ENCODE data around the gene MRPL10. TPM values are rescaled to one million over a fixed set of nuclear protein-coding genes. Genes with fewer than 3 reads are reported as not detected.

The MRPL10 gene
- total and polyA plus RNA-seq, 2 of the 8 experiments (the other 6 are each of a cell fraction or from before 2014, with no cell fraction given): 85.3 to 214 TPM

DNA sequence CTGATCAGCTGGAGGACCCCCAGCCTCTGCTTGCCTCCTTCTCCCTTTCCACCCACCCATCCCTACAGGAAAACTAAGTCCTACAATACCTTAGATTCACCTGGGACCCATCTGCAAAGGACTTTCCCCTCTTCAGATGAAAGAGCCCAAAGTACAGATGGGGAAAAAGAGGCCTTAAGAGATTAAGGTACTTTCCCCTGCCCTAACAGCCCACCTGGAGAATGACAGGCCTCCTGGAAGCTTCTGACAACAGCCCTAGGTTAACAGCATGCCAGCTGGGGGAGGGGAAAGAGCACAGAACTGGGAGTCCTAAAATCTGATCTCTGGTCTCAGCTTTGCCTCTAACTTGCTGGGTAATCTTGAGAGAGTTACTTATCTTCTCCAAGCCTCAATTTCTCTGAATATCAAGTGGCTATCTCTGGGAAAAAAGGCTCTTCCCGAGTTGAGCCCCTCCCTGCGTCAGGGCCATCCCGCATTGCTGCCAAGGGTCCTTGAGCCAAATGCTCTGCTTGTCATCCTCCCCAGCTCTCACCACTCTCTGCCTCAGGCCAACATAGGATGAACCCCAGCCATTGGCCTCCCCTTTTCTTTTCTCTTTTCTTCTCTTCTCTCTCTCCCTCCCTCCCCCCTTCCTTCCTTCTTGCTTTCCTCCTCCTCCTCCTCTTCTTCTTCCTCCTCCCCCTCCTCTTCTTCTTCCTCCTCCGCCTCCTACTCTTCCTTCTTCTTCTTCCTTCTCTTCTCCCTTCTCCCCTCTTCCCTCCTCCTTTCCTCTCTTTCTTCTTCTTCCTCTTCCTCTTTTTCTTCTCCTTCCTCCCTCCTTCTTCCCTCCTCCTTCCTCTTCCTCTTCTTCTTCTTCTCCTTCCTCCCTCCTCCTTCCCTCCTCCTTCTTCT lies 42.1 kb upstream of the MRPL10 start:
- Histone ChIP-seq H3K4me1 (replicated peaks in 1 of 4; ENCODE audit: control insufficient read depth in 3 of 4, insufficient read depth in 4 of 4, low read length in 3 of 4) (peaks cover 21 to 46% (median 30%) of the 10 kb centered on the region in 4 experiments), H3K9me3 (ENCODE audit: insufficient read depth in 2 of 2, low read depth in 1 of 2, low read length in 1 of 2) (no peaks in the 10 kb centered on the region), H3K27me3 (replicated peaks in 1 of 4; ENCODE audit: control insufficient read depth in 3 of 4, extremely low read depth in 1 of 4, insufficient read depth in 3 of 4, low read length in 3 of 4) (peaks cover 3 to 25% (median 17%) of the 10 kb centered on the region in 4 experiments; a peak in 5 of 7 replicates), H3K18ac (ENCODE audit: extremely low read depth, low read length) (peak overlapping the region; percentile 48), H2BK20ac (ENCODE audit: low read length) (peak overlapping the region; percentile 90; the same call in 1 of the 2 replicates), H3K36me3 (ENCODE audit: control insufficient read depth in 2 of 4, insufficient read depth in 4 of 4, low read length in 3 of 4) (no peaks in the 10 kb centered on the region), H2AFZ (ENCODE audit: low read length) (no peak overlapping the region), H3K27ac (ENCODE audit: low read depth, low read length) (no peak overlapping the region), H2AK5ac (ENCODE audit: low read depth, low read length) (0 out of 2 replicates have a peak overlapping the region, but pooled peaks have one; percentile 80), H3K23me2 (ENCODE audit: low read depth, low read length) (peaks cover 4% of the 10 kb centered on the region; the same call in 1 of the 2 replicates), H3K9ac (replicated peaks in 1 of 4; ENCODE audit: extremely low read depth in 1 of 4, low read depth in 3 of 4, low read length in 3 of 4) (no peak overlapping the region), H3K4me2 (ENCODE audit: insufficient read depth in 1 of 2, low read depth in 2 of 2, low read length in 2 of 2) (peak overlapping the region; percentile 88 to 90), H4K20me1 (replicated peaks in 1 of 2; ENCODE audit: control insufficient read depth in 1 of 2, insufficient read depth in 2 of 2, low read length in 2 of 2) (no peaks in the 10 kb centered on the region), H3K79me1 (ENCODE audit: low read depth, low read length) (no peaks in the 10 kb centered on the region), H3K4me3 (ENCODE audit: extremely low read depth in 1 of 4, insufficient read depth in 2 of 4, low read depth in 3 of 4, low read length in 4 of 4) (peak overlapping the region in 2 of 4 experiments; percentile 53 to 57; a peak in 5 of 8 replicates), H3K14ac (ENCODE audit: insufficient read length) (no peak overlapping the region), H2BK12ac (ENCODE audit: low read depth, low read length) (peak overlapping the region; percentile 60; the same call in 1 of the 2 replicates), H2BK5ac (ENCODE audit: low read depth, low read length) (peak overlapping the region; percentile 21; the same call in 1 of the 2 replicates), H4K8ac (ENCODE audit: extremely low read depth, insufficient read depth, low read length) (no peak overlapping the region), H3K56ac (replicated peaks; ENCODE audit: insufficient read length, low read depth, low read length) (no peak overlapping the region), H3K23ac (ENCODE audit: insufficient read length) (no peak overlapping the region), H4K5ac (ENCODE audit: insufficient read length, low read depth, low read length) (no peak overlapping the region), H3K4ac (replicated peaks; ENCODE audit: insufficient read length, low read depth, low read length) (peak overlapping the region; percentile 22), H2BK15ac (ENCODE audit: low read length) (no peak overlapping the region), H2BK120ac (replicated peaks; ENCODE audit: low read depth, low read length) (no peak overlapping the region), H3K79me2 (ENCODE audit: control insufficient read depth in 1 of 2, insufficient read depth in 2 of 2, low read length in 2 of 2) (no peaks in the 10 kb centered on the region), H4K91ac (replicated peaks; ENCODE audit: insufficient read length, low read length) (no peak overlapping the region)
- CTCF ChIA-PET (ENCODE audit: partially characterized antibody): interaction anchor here (1.3 to 10.7 kb wide), 6 partner anchors 10 to 24 kb away, joined by 3 to 257 read pairs (median 6); partner anchors contain the start of genes SCRN2 and SP6
- POLR2A ChIA-PET (ENCODE audit: partially characterized antibody): interaction anchor here (1.5 to 3.6 kb wide), 7 partner anchors 9 to 29 kb away, joined by 5 to 17 read pairs (median 7); partner anchors contain the start of gene SP2
- FAIRE-seq (no peak), DNase-seq (ENCODE audit: low read depth in 1 of 2, low spot score in 2 of 2) (peak in 1 of 2 experiments; percentile 54)
- WGBS, 2 experiments (ENCODE audit: extremely low coverage in 1 of 2, insufficient coverage in 1 of 2, insufficient read length in 1 of 2, insufficient replicate concordance in 2 of 2, low coverage in 1 of 2, low lambda C conversion rate in 2 of 2, missing lambda C conversion rate in 1 of 2): 43% methylated on average over 4 of the region's 4 CpGs; no CpG with 5 or more reads in 1 of the 2 experiments
- peak in 1 of 2 experiments; percentile 88; a peak in 2 of 4 replicates for TF ChIP-seq SIN3A (conservative IDR thresholded peaks at IDR 0.05 in 1 of 2, IDR thresholded peaks at IDR 0.05 in 1 of 2; ENCODE audit: low read depth in 1 of 2, low read length in 2 of 2)
- TF ChIP-seq CBX8 (IDR thresholded peaks at IDR 0.05; ENCODE audit: borderline replicate concordance, low read depth, low read length): no peak
- TF ChIP-seq KDM1A (IDR thresholded peaks at IDR 0.05; ENCODE audit: borderline replicate concordance, low read length): peak; percentile 89
- 0 out of 4 replicates have a peak, but pooled peaks of 1 of the 2 experiments have one; percentile 41 for TF ChIP-seq HDAC2 (IDR thresholded peaks at IDR 0.05; ENCODE audit: borderline replicate concordance in 1 of 2, low read depth in 2 of 2, low read length in 2 of 2)
- no peak for TF ChIP-seq RAD21 (IDR thresholded peaks at IDR 0.05 in 1 of 2, conservative IDR thresholded peaks at IDR 0.05 in 1 of 2; ENCODE audit: low read depth in 2 of 2, low read length in 2 of 2)
- no peak for TF ChIP-seq RNF2 (IDR thresholded peaks at IDR 0.05; ENCODE audit: borderline replicate concordance, low read depth, low read length, missing control alignments, poor library complexity, severe bottlenecking)
- TF ChIP-seq JUND (IDR thresholded peaks at IDR 0.05; ENCODE audit: low read length): no peak

All from H1 (cell line).